Stimulated activated CD4-positive, alpha-beta T cell treated with anti-CD3 and anti-CD28 coated beads, Interleukin-4, amount 100 ng/mL, for 1 hour (primary cell): ENCODE data around the gene GFM1.

Experiments
- DNase-seq: peaks from one replicate; pipeline ENCODE4 v3.0.0-alpha.2; 2020

The GFM1 gene

DNA sequence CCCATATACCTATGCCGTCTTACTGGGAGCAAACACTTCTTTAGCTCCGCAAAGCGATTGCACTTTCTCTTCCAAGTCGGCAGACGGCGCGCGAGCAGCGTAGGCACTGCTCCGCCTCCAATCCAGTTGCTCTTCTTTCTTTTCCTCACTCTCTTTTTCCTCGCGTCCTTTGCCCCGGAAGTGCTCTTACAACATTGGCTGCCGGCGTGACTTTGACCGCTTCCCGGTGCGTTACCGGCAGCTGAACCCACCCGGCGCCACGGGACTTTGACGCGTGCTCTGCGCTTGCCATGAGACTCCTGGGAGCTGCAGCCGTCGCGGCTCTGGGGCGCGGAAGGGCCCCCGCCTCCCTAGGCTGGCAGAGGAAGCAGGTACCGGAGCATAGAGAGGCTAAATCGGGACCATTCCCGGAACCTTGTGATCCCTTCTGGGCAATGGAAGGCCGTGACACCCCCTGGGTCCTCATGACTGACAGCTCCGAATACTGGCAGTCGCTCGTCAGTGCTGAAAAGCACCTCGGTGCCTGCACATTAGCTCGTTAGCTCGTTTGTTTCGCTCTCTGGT is at the start of gene GFM1:
TSS of gene GFM1 (plus strand) at position 183 of the 564 bp plus-strand sequence. CDS start at position 291, 108 bp downstream.
- DNase-seq: peak; percentile 89

DNA sequence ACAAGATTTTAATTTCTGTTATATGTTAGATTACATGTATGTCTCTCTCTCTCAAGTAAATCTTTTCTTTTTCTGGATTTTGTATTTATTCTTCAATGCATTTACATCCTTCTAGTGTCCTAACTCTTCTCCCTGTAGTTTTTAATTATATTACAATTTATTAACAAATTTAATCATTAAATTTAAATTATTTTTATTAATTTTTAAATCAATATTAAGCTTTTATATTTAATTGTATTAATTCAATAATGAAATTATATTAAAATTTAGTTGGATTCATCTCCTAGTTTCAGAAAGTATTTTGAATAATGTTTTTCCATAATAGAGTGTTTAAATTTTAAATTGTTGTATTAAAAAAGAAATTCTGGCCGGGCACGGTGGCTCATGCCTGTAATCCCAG is 43.5 kb upstream of the GFM1 start:
- no peak for DNase-seq

DNA sequence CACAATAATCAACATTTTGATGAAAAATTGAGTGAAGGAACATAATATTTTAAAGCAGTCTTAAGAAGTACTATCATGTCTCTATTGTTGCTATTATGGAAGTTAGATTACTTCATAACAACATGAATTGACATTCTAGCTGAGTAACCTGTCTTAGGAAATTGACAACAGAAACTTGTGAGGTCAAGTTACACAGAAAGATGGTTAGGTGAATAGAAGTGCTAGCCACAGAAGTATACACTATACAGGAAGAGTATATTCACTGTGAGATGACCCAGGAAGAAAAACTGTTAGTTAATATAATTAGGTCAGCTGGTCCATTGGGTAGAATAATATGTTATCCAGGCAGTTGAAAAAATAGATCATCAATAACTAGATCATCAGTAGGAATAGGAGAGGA is 42.1 kb upstream of the GFM1 start:
- no peak for DNase-seq

DNA sequence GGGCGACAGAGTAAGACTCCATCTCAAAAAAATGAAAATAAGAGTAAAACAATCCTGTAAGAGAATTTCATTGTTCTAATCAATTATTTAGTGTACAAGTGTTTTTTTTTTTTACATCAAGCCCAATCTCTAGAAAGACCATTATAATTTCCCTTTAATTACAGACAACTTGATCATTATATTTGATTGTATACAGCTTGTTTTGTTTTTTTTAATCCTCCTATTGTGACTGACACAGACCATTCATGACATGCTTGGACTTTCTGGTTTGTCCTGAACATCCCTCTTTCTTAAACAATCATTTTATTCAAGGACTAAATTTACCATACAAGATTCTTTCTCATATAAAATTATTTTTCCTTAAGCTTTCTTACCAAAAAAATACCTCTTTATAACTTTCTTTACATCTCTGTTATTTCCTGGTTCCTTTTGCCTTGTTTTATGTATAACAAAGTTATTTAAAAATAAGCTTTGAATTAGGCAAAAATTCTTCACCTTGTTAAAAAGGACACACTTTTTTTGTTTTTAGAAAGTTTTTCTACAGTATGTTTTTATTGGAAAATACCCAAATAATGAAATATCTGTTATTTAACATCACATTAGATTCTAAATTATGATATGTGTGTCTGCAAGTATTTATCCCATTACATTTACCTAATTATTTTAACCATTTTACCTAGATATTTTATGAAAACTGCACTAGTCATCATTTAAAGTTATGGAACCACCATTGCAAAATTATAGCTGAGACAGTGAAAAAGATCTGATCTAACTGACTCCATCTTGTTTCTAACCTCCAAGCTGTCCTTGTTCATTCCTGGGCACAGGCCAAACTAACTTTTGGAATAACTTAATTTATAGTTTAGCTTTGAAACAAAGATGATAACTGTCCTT is 26.1 kb upstream of the GFM1 start:
- DNase-seq: no peak

DNA sequence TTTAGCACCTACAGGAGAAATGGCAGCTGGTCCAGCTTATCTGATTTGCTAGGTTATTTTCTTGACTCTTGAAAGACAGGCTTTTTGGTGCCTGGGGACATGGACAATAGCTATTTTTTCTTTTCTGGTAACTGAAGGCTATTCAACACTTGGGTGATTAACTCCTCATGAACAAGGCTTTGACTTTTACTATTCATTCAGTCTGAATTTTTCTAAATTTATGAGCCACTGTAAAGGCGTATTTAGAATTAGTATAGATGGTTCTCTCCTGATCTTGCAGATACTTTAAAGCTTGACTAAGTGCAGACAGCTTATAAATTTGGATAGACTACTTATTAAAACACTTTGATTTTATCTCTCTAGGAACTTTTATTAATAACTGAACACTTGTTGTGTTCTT is 18.4 kb upstream of the GFM1 start:
- no peak for DNase-seq

DNA sequence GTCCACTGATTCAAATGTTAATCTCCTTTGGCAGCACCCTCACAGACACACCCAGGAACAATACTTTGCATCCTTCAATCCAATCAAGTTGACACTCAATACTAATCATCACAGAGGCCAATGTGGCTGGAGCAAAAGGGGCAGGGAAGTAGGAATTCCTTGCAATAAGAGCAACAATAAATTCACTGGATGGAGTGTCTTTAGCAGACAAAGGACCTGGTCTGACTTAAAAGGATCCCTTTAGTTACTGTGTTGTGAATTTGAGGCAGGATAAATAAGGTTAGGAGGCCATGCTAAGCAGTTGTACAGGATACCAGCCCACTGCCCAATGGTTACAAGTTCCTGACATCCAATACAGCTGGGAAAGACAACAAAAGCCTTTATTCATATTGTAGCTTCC is 12.3 kb upstream of the GFM1 start:
- no peak for DNase-seq

DNA sequence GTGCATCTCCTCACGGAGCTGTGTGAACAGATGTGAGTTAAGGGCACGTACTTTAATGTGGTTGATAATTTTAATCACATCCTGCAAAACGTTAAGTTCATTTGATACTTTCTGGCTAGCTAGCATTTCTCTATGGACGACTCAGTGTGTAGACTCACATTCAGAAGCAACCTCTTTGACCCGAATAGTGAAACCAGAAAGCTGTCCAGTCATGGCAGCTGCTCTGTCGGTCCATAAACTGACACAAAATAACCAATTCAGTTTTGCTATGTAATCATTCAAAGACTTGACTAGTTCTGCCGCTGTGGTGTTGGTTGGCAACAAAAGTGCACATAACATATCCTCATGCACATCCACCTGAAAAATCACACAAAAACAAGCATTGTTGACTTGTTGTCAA is 3.7 kb upstream of the GFM1 start:
- DNase-seq: no peak

DNA sequence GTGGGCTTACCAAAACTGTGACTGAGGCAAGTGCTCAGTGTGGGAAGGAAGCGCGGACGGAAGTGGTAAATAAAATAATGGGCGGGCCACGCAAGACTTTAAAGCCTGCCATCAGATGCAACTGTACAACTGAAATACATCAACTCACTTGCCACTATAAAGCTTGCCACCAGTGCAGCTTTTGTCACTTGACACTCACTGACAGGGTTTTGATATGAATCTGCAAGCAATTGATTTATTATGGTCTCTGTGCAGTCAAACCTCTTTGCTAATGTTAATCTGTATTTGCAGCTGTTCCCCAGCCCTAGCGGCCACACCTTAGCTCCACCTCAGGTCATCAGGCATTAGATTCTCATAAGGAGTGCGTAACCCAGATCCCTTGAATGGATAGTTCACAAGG is 2.3 kb upstream of the GFM1 start:
- DNase-seq: no peak

DNA sequence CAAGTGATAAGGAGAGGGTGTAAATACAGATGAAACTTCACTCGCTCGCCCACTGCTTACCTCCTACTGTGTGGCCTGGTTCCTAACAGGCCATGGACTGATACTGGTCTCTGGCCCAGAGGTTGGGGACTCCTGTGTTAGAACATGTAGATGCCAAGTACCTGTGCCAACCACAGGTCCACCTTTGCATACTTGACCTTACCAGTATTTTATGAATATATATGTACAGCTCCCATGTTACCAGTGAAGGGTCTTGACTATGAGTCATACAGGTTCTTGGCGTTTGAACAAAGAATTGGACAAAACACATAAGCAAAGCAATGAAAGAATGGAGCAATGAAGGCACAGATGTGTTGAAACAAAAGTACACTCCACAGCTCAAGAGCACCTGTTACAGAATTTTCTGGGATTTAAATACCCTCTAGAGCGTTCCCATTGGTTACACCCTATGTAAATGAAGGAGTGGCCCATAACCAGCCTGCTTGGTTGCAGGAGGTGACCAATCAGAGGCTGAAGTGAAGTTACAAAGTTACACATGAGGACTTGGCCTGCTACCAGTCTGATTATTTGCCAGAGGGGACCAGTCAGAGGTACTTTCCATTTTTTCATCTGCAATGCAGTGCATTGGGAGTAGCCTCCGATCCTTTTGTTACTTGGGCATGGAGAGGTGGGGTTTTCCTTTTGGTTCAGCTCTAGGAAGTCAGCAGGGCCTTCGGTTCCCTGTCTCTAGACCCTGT is 1.7 kb upstream of the GFM1 start:
- DNase-seq: no peak

DNA sequence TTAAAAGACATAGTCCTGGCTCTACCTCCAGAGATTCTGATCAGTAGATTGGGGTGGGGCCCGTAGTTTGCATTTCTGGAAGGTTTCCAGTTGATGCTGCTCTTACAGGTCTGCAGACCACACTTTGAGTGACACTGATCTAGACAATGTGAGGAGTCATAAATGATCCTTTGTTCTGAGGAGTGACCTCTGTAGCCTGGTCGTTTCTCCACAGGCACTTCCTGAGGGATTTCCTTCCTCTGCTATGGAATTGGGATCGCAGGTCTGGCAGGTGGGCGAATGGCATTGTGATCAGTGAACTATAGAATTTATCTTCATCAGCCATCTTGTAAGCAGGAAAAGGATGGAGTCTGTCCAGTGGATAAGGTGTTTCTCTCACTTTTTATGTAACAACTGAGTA is 5.5 kb downstream of the GFM1 start:
- no peak for DNase-seq

DNA sequence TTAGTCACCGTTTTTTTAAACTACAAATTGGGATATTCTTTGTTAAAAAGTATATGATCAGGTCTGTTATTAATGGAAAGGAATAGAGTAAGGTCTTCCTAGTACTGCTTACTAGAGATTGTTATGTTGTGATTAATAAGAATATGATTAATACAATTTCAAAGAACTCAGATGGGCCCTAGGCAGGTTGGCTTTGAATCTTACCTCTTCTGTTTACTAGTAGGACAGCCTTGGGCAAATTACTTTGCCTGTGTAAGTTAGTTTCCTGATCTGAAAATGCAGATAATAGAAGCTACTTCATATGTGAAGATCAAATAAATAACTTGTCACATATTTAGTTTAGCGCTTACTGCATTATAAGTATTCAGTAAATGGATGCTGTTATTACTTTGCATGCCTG is 6.9 kb downstream of the GFM1 start:
- no peak for DNase-seq

DNA sequence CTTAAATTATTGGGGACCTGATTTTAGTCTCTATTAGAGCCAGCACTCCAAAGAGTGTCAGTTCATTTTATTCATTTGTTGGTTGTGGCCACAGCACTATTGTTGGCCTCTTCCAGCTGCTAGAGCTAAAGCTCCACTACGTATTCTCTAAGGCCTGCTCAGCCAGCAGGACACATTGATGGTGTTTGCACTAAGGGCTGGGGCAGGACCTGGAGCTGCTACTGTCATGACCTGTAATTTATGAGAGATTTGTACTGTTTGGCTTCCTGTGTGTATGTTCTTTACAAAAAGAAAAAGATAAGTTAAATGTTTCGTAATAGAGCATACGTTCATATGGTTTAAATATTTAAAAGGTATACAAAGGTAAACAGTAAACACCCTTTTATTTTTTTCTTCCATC is 8.1 kb downstream of the GFM1 start:
- DNase-seq: no peak

DNA sequence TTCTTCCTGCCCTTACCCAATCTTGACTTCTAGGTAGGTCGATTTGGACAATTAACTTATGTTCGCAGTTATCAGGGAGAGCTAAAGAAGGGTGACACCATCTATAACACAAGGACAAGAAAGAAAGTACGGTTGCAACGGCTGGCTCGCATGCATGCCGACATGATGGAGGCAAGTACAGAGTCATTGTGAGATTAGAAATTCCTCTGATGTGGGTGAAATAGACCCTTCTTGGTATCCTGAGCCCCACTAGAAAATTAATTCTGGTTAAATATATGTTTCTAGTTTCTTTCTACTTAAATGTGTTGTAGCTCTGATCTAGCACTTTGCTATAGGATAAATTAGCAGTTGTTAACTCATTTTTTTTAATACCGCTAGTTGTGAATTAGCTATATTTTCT is 14.6 kb downstream of the GFM1 start:
- no peak for DNase-seq

DNA sequence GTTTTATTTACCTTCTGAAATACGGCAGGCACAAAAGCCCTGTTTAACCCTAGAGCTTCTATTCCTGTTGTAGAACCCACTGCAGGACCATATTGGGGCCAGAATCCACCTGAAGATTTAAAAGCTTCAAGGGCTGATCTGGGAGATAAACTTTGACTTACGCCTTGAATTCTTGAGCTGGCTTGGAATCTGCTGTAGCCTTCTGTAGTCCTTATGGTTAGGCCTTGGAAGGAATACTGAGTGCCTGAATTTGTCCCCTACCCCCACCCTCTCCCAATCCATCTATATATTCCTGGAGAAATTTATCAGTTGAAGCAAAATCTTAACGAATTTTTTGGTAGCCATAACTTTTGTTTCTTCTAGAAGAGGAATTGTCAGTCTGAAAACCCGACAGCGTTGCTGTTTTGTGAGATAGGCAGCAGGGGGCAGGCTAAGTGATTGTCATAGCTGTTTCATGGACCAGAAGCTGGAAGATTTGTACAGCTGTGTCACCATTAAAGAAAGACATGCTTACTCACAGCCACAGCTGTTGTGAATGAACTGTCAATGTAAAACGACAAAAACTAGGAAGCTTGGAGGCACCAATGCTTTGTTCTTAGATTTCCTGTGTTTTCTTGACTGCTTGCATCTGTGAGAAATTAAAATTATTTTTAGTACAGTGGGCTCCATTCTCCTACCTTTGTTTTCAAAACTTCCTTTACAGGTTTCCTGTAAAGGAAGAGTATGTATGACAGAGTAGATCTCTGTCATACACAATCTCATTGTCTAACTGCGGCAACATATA is 15.3 kb downstream of the GFM1 start:
- peak; percentile 33 for DNase-seq

DNA sequence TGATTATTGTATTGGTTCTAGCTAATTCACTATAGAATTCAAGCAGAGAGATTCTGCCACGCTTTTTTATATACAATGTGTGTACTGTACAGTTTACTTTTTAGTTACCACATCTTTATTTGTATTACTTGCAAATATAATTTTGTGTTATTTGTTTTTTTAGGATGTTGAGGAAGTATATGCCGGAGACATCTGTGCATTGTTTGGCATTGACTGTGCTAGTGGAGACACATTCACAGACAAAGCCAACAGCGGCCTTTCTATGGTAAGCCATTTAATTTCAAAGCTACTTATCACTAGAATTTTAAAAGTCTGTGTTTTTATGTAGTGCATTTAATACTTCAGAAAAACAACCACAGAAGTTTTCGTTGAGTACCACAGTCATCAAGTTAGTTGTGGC is 16.4 kb downstream of the GFM1 start:
- no peak for DNase-seq

DNA sequence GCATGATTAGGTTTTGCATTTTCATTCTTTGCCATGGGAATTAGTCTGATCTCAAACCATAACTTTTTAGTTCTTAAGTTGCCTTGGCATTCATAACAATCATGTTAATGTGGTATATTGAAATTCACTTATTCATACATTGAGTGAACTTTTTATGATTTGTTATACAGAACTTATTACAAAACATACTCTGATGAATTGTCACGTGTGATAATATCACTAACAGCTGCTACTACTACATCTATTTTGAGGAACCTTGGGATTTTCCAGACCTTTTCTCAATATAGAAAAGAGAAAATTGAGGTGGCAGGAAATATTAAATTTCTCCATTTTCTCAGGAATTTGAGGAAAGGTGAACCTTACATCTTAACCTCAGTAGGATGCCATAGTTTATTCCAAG is 18.9 kb downstream of the GFM1 start:
- no peak for DNase-seq

DNA sequence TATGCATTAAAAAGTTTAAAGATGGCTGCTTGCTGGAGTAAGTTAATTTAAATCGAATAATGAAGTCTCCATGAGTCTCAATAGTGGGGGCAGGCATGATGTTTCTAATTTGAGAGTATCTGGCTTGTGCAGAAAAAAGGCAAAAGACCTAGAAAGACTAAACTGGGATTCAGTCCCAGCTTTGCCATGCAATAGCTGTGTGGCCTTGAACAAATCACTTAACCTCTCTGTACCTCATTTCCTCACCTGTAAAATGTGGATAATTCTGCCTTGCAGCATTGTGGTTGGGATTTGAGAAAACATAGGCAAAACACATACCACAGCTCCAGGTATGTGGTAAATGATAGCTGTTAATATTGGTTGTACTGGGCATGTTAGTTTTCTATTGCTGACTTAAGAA is 19.5 kb downstream of the GFM1 start:
- no peak for DNase-seq

DNA sequence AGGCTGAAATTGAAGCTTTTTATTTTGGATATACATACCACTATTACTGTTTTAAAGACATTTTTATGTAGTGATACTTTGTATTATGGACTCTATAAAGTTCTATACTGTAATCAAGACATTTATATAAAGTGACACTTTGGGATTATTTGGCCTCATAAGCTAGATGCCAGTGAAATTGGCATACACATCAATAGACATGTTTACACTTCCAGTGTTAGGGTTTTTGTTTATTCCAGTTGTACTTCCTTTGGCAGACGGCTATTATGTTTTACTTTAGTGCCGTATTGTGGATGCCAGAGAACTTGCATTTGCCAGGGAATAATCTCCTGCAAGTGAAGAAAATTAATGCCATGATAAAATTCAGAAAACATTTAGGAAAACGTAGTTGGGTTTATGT is 22.1 kb downstream of the GFM1 start:
- no peak for DNase-seq

DNA sequence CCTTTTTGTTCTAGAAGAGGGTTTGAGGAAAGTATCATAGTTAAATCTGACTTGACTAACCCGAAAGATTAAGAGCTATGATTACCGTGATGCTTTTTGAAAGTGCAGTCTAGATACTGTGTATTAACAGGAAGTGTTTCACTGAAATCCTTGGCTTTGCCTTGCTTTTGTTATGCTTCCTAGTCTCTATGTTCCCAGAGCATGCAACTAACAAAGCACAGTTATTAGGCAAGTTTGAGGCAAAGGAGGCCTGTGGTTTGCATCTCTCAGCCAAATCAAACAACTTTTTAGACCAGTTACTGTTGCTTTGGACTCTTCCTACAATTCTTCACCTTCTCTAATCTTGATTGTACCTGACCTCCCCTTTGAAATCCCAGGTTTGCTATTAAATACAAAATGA is 24.2 kb downstream of the GFM1 start:
- no peak for DNase-seq

DNA sequence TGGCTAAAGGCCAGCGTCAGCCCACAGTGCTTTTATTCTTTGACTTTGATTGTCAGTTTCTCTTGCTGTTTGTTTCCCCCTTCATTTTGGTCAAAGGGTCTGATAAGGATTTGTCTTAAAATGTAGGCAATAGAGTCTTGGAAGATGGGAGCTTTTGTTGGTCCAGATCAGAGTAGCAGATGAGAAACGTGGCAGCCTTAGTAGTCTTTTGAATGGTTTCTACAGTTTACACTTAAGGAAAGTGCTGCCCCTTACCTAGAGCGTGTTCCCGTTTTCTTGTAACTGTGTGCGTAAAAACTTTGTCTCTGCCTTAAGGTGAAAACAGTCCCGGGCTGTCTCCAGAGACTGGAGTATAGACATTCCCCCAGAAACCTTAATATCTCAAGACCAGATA is 27.5 kb downstream of the GFM1 start:
- no peak for DNase-seq

DNA sequence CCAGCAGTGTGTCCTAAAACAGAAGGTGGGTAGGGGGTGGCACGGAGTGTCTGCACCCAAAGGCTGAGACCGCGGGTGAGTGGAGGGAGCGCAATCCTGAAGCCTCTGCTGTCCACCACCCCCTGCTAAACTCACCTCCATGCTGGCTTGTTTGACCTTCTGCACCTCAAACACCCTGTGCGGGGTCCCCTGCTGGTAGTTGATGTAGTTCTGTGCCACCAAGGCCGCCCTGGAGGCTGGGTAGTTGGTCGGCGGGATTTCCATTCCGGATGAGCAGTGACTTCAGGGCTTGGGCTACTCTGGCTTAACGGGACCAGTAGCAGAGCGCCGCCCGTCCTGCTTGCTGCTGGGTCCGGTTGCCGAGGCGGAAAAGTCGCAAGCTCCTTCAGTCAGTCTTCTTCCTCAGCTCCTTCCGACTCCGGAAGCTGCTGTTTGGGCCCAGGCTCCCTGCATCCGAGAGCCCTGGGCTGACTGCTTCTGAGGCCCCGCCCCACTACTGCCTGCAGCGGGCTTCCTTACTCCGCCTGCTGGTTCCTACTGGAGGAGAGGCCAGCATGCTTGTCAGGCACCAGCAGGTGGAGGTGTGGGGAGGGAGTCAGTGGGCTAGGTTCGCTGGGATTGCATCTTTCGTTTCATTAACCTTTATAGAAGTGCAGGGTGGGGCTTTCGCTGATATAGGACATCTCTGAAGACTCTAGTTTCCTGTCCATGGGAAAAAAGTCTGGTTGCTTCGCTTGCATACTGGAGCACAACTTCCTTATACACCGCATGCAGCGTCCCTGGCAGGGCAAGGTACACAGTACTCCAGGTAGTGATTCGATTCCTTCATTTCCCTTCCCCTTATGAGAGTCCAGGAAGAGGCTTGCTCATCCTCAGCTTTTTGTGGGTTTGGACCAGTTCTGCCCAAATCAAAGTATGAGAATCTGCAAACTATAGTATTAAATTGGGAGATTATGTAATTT is 28.2 kb downstream of the GFM1 start, which contains the start of gene LXN:
TSS of gene LXN (minus strand) at position 434 of the 962 bp plus-strand sequence. CDS start at position 264, 170 bp downstream.
- peak; percentile 68 for DNase-seq

DNA sequence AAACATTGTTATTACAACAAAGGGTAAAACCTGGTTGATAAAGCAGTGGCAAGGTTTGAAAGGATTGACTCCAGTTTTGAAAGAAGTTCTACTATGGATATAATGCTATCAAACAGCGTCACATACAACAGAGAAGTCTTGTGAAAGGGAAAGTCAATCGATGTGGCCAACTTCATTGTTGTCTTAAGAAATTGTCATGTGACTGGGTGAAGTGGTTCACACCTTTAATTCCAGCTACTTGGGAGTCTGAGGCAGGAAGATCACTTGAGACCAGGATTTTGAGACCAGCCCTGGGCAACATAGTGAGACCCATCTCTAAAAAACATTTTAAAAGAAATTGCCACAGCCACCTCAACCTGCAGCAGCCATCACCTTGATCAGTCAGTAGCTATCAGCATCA is 34.4 kb downstream of the GFM1 start:
- no peak for DNase-seq
